OCI-LY7 (cell line): ENCODE data around the gene WWTR1.

ENCODE experiments used
- EZH2phosphoT487 ChIP-seq: fragments of 200-600 bp; sonication (generic); IDR thresholded peaks from 2 replicates; pipeline ENCODE4 v1.6.1; 2018; ENCODE audit warnings: low read depth, borderline replicate concordance, mild to moderate bottlenecking, mixed run types, antibody characterized with exemption, low read length, moderate library complexity, mixed read lengths
- TF ChIP-seq, protein P1 (sequence below): fragments of 200-600 bp; sonication (generic); conservative IDR thresholded peaks from 2 replicates; pipeline ENCODE4 v1.5.1; 2014; ENCODE audit warnings: mild to moderate bottlenecking, antibody characterized with exemption, low read length, moderate library complexity, mixed read lengths

DNA sequence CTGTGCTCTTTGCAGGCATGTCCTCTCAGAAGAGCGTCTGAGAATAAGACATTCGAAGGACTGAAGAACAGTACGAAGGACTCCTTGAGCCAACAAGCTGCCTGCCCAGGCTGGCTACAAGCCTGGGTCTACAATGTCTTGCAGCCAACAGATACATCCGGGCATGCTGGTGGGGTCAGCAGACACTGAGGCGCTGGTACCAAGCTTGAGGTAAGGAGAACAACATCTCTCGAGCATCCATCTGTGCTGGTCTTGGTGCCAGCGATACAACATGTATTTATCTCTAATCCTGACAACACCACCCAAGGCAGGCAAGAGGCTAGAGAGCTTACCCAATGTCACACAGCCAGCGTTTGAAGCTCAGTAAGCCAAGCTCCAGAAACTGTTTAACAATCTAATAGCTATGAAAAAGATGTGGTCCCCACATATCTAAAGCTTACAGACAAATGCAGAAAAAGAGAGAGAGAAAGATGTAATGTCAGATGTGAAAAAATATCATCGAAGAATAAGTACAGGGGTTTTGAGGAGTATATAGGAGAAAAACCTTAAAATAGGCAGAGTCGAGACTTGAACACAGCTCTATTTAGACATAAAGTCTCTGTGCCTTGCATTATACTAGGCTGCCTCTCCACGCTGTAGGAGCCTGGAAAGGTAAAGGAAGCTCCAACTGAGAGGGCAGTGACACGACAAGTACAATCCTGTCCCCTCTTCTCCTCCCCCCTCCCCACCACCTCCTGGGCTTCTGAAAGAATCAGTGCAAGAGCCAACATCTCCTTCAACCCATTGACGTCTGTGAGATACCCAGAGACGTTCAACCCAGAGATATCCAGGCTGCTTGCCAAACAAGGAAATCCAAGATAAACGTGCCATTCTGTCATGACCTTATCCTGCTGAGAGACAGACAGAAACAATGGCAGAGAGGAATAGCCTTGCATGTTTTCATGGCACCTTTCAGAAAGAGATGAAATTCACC lies 39.4 kb downstream of the WWTR1 start:
- TF ChIP-seq, protein P1, sequence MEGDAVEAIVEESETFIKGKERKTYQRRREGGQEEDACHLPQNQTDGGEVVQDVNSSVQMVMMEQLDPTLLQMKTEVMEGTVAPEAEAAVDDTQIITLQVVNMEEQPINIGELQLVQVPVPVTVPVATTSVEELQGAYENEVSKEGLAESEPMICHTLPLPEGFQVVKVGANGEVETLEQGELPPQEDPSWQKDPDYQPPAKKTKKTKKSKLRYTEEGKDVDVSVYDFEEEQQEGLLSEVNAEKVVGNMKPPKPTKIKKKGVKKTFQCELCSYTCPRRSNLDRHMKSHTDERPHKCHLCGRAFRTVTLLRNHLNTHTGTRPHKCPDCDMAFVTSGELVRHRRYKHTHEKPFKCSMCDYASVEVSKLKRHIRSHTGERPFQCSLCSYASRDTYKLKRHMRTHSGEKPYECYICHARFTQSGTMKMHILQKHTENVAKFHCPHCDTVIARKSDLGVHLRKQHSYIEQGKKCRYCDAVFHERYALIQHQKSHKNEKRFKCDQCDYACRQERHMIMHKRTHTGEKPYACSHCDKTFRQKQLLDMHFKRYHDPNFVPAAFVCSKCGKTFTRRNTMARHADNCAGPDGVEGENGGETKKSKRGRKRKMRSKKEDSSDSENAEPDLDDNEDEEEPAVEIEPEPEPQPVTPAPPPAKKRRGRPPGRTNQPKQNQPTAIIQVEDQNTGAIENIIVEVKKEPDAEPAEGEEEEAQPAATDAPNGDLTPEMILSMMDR, result no peak
- TF ChIP-seq EZH2phosphoT487, result no peak
